NCI-H1930 (cell line): Measurements from ENCODE around the gene GPR152.

ENCODE experiments used
- DNase-seq, 2 experiments: peaks; one replicate each; lab custom pipeline; 2025; lab: John Stamatoyannopoulos, UW

Gene GPR152

GRCh38 chr11:67464411-67465188, 12.1 kb upstream of the GPR152 start:
- DNase-seq = peak; percentile 81 to 83

- DNase-seq = no peak
Measured at GRCh38 chr11:67463680-67464410, 11.3 kb upstream of the GPR152 start.

- no peak for DNase-seq
Measured at GRCh38 chr11:67463186-67463585, 10.7 kb upstream of the GPR152 start.

GRCh38 chr11:67458266-67458665, 5.7 kb upstream of the GPR152 start:
- DNase-seq = no peak

- no peak for DNase-seq
Measured at GRCh38 chr11:67457453-67457852, 4.9 kb upstream of the GPR152 start.

GRCh38 chr11:67456068-67456705, 3.7 kb upstream of the GPR152 start:
- no peak for DNase-seq

GRCh38 chr11:67455054-67455453, 2.5 kb upstream of the GPR152 start, which contains the start of gene CABP4:
Gene CABP4, plus strand, starts transcription at chr11:67455354. Its CDS starts 70 bp downstream, at chr11:67455424.
- no peak for DNase-seq

- DNase-seq = no peak
Measured at GRCh38 chr11:67453816-67454732, 1.5 kb upstream of the GPR152 start.

- DNase-seq = no peak
Measured at GRCh38 chr11:67451658-67451976, 912 bp downstream of the GPR152 start.

- DNase-seq = no peak
Measured at GRCh38 chr11:67450796-67451657, 1.5 kb downstream of the GPR152 start.

GRCh38 chr11:67449116-67449844, 3.2 kb downstream of the GPR152 start:
- no peak for DNase-seq

- DNase-seq = no peak
Measured at GRCh38 chr11:67448220-67448609, 4.3 kb downstream of the GPR152 start.

GRCh38 chr11:67445515-67445914, 7.0 kb downstream of the GPR152 start:
- no peak for DNase-seq

GRCh38 chr11:67442504-67443404, 9.8 kb downstream of the GPR152 start:
- DNase-seq = no peak

GRCh38 chr11:67441731-67442351, 10.7 kb downstream of the GPR152 start:
- no peak for DNase-seq

- DNase-seq = no peak
Measured at GRCh38 chr11:67441098-67441563, 11.4 kb downstream of the GPR152 start.

GRCh38 chr11:67440229-67441097, 12.1 kb downstream of the GPR152 start:
- no peak for DNase-seq
